Measurements from ENCODE around the gene B3GNT2.

B3GNT2 gene

GRCh38 chr2:62196278-62196901, 475 bp downstream of the B3GNT2 start:
- 0 out of 2 replicates have a peak, but pooled peaks have one; percentile 1 for TF ChIP-seq CTCF (IDR thresholded peaks at IDR 0.05; ENCODE audit: borderline replicate concordance, insufficient read depth, low read depth, low read length)
- H3K4me3 ChIP-seq (ENCODE audit: low read depth, low read length): peak overlapping the region; percentile 91

- peak overlapping the region; percentile 91 for H3K4me3 ChIP-seq (ENCODE audit: low read depth, low read length)
- 0 out of 2 replicates have a peak, but pooled peaks have one; percentile 14 for TF ChIP-seq CTCF (IDR thresholded peaks at IDR 0.05; ENCODE audit: borderline replicate concordance, insufficient read depth, low read depth, low read length)
Measured at GRCh38 chr2:62197011-62197924, 1.4 kb downstream of the B3GNT2 start.

GRCh38 chr2:62197925-62198633, 2.2 kb downstream of the B3GNT2 start:
- H3K4me3 ChIP-seq (ENCODE audit: low read depth, low read length): peak overlapping the region; percentile 91
- no peak for TF ChIP-seq CTCF (IDR thresholded peaks at IDR 0.05; ENCODE audit: borderline replicate concordance, insufficient read depth, low read depth, low read length)

GRCh38 chr2:62198854-62199253, 2.9 kb downstream of the B3GNT2 start:
- peak overlapping the region; percentile 91 for H3K4me3 ChIP-seq (ENCODE audit: low read depth, low read length)

GRCh38 chr2:62199392-62200125, 3.6 kb downstream of the B3GNT2 start:
- no peak for TF ChIP-seq CTCF (IDR thresholded peaks at IDR 0.05; ENCODE audit: borderline replicate concordance, insufficient read depth, low read depth, low read length)

GRCh38 chr2:62200291-62200841, 4.5 kb downstream of the B3GNT2 start:
- peak overlapping the region; percentile 23 for H3K4me3 ChIP-seq (ENCODE audit: low read depth, low read length)
- no peak for TF ChIP-seq CTCF (IDR thresholded peaks at IDR 0.05; ENCODE audit: borderline replicate concordance, insufficient read depth, low read depth, low read length)

More at GRCh38 chr2:62199392-62200125, 3.6 kb downstream of the B3GNT2 start:
- peak overlapping the region; percentile 91 for H3K4me3 ChIP-seq (ENCODE audit: low read depth, low read length)
